Hepatic stellate cell (primary cell): ENCODE results near the gene TVP23C.
"Not testable (repeated sequence)": the region's sequence is repeated elsewhere in the genome, so short reads cannot be mapped to it uniquely, and the experiment has no call there.

ENCODE experiments used
- DNase-seq: peaks from one replicate; pipeline ENCODE4 v3.0.0; 2011; ENCODE audit warnings: low spot score

The TVP23C gene

DNA sequence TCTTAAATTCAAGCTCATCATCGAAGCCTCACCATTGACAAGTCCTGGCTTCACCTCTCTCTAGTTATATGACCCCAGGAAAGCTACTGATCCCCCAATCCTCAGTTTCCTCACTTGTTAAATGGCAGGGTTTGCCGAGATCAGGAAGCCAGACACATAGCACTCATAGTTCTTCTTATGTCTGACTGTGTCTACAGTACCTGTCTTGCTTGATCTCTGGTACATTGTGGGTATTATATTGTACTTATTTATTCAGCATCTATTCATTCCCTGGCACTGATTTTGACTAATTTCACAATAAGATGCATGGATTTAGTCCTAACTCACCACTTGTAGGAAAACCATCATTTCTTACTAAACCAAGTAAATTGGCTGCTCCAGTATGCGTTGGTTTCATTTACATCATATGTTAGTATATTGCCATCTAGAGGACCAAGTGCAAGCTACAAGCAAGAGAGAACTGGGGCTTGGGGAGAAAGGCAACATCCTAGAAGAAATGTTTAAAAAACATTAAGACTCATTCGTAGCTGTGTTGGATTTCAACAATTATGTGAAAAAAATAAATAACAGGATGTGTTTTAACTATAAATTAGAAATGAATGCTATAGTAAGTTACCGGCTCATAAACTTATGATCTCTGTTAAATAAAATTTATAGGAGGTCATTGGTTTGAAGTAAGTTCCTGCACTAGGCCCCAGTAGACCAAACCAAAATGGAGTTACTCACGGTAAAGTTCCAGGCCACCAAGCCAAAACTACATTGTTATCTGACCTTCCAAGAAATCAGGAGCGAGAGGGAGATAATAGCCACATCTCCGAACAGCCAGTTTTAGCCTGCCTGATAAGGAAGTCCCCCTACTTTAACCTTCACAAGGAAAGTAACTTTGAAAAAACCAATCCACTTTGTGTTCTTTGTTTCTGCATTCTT, 36.7 kb downstream of the TVP23C start:
- DNase-seq, result not testable (repeated sequence)

DNA sequence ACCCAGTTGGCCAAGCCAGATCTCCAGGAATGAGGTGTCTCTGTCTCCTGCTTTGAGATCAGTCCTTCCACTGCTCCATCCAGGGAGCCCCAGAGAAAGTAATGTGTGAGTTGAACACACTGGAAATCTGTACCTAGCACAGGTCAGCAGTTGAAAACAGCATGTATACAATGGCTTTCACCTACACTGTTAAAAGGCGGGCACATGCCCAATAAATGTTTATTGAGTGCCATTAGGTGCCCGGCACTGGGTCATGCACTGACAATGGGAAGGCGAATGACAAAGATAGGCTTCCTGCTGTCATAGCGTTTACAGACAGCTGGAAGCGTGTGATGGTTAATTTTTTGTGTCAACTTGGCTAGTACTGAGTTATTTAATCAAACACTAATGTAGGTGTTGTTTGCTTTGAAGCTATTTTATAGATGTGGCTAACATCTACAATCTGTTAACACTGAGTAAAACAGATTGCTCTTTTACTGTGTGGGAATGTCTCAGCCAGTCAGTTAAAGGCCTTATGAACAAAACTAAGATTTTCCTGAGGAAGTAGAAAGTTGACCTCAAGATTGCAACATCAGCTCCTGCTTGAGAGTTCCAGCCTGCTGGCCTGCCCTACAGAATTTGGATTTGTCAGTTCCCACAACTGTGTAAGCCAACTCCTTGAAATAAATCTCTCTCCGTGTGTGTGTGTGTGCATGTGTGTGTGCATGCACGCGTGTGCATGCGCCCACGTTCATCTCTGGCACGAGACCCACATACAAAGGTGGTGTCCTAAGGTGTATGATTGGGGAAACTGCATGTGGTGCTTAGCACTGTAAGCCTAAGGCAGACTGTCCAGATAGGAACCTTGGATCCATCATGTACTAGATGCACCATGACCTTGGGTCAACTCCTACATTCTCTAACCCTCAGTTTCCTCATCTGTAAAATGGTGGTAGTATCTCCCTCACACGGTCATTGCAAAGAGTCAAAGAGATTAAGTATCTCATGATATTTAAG, 38.0 kb downstream of the TVP23C start:
- DNase-seq, result not testable (repeated sequence)

DNA sequence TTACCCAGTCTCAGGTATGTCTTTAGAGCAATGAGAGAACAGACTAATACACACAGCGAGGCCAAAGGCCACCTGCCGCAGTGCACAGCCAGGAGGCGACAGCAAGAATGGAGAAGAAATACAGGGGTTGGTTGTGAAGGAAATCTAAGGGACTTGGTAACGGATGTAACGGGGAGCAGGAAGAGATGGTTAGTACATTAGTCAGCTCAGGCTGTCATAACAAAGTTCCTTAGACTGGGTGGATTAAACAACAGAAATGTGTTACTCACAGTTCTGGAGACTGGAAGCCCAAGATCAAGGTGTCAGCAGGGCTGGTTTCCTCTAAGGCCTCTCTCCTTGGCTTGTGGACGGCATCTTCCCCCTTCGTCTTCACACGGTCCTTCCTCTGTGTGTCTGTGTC, 47.1 kb downstream of the TVP23C start:
- peak; percentile 42 for DNase-seq

- DNase-seq, result no peak
These were observed 48.8 kb downstream of the TVP23C start for GRCh38 chr17:15514469-15514868.

DNA sequence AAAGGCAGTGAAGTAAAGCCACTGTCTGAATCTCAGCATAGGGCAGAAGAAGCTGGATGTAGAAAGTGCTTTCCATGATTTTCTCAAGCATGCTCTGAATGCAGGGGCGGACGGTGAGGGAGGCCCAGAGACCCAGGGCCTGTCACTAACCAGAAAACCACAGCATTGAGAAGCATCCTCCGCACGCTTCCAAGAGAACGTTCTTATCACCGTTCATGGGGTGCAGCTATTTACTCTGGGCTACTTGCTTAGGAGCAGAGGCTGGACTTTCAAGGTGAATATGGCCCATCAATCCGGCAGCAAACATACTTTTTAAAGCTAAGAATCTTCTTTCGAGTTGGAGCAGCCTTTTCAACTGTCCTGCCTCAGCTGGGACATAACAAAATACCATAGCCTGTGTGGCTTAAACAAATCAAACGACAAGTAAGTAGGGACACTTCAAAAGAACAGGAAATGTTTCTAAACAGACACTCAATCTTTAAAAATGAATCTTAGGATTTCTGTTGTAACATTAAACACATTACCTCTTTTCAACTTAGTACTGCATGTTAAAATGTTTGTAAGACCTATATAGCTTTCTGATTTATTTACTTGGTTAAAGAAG, 49.3 kb downstream of the TVP23C start:
- no peak for DNase-seq

- no peak for DNase-seq
These were observed 50.1 kb downstream of the TVP23C start for GRCh38 chr17:15513058-15513791.

- DNase-seq, result no peak
These were observed 51.1 kb downstream of the TVP23C start for GRCh38 chr17:15512071-15512709.

DNA sequence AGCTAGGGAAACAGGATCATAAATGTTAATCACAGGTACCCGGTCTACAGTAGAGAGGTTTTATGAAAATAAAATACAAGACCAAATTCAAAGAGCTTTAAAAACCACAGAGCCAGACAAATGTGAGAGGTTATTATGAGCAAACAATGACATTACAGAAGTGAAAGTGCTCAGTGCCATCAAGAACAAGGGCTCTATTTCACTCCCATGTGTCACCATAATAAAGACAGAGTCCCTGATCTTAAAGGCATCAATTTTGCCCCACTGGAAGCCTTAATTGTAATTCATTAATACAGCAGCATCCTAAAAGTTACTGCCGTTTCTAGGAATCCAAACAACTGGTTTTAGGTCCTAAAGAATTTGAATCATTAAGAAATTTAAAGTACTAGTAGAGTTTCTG, 52.1 kb downstream of the TVP23C start:
- DNase-seq, result no peak

DNA sequence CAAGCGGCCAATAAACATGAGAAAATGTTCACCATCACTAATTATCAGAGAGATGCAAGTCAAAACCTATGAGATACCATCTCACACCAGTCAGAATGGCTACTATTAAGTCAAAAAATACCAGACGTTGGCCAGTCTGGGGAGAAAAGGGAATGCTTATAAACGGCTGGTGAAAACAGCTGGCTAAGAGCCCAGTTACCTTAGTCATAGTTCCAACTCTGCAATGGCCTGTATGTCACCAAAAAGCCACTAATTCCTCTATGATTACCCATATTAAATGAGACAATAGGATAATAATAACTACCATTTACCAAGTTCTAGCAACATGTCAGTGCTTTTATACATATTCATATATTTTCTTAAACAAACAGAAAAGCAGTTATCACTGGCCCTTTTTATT, 52.9 kb downstream of the TVP23C start:
- DNase-seq, result peak; percentile 61

- no peak for DNase-seq
These were observed 54.2 kb downstream of the TVP23C start for GRCh38 chr17:15509095-15509494.

GRCh38 chr17:15508466-15508865, 54.8 kb downstream of the TVP23C start:
- DNase-seq, result no peak

GRCh38 chr17:15507896-15508295, 55.4 kb downstream of the TVP23C start:
- no peak for DNase-seq

- DNase-seq, result no peak
These were observed 56.3 kb downstream of the TVP23C start for GRCh38 chr17:15507001-15507400.

DNA sequence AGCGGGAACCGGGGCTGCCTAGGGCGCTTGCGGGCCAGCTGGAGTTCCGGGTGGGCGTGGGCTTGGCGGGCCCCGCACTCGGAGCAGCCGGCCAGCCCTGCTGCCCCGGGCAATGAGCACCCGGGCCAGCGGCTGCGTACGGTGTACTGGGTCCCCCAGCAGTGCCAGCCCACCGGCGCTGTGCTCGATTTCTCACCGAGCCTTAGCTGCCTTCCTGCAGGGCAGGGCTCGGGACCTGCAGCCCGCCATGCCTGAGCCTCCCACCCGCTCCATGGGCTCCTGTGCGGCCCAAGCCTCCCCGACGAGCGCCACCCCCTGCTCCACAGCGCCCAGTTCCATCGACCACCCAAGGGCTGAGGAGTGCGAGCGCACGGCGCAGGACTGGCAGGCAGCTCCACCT, 57.6 kb downstream of the TVP23C start:
- DNase-seq, result not testable (repeated sequence)

DNA sequence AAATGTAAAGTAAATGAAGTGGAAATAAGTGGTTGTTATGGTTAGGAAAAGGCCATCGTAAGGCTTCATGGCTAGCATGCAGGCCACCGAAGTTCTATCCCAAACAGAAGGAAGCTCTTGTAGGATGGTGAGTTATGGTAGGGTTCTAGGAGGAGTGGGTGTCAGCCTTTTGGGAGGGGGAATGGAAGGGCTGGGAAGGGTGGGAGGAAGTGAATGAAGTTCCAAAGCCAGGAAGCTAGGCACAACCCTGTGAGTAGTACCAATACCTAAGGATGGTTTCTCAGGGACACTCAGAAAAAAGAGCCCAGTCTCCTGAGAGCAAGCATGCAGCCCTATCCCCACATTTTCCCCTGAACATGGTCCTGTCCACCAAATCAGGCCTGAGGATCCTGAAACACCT, 59.6 kb downstream of the TVP23C start:
- DNase-seq, result no peak

DNA sequence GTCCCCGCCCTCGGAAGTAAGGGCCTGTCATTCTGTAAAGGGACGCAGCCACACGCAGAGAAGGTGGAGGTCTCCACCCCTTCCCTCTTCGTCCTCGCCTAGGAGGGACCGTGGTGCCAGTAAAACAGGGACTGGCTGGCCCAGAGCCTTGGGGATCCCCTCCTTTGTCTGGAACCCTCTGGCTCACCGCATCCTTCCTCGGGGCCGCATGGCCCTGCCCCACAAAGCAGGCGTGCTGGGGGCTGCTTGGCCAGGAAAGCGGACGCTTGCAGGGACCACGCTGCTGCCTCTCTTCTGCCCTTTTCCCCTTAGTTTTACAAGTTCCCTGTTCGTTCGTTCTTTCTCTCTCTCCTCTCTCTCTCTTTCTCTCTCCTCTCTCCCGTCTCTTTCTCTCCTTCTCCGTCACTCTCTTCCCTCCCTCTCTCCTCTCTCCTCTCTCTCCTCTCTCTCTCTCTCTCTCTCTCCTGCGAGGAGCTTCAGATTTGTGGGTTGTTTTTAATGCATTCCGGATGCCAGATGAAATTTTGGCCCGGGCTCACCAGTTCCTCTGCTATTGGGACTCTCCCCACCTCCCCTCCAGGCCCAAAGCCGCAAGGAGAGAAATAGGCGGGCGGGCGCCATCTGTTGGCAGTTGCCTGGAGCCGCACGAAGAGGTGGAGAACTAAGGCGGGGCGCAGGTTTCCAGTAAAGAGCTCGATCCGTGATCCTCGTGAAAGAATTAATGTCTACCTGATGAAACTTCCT, 60.7 kb downstream of the TVP23C start:
- peak; percentile 91 for DNase-seq

DNA sequence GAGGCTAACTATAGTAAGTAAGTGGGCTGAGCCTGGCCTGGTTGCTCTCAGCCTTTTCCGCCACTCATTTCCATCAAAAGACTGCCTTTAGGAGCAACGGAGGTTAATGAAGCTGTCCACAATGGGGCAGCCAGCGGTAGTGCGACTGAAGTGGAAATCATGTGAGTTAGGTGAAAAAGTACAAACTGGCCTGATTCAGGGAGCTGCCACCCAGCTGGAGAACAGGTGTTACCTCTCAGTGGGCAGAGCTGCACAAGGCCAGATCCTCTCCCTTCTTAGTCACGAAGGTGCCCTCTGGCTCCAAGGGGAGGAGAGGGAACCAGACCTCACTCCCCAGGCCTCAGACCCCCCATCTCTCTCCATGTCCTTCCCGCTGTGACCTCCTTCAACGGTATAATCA, 61.5 kb downstream of the TVP23C start:
- no peak for DNase-seq

- no peak for DNase-seq
These were observed 62.0 kb downstream of the TVP23C start for GRCh38 chr17:15501282-15501681.

DNA sequence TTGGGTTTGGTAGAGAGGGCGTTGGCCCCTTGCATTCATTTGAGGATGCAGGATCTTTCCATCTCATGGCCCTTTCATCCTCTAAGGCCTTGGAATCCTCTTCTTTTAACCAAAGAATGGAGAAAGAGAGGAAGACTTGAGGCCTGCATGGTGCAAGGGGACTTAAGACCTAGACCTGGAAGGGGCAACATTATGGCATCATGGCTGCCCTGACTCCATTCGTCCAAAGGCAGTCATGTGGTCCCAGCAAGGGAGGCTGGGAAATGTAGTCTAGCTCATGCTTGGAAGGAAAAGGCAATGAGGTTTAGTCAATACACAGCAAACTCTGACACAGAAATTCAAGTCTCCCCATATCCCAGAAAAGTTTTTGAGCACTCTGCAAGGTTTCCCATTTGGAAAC, 65.2 kb downstream of the TVP23C start:
- DNase-seq, result no peak
